GM12864 (cell line): ENCODE measurements around the gene TLE5.

Experiments
- DNase-seq: peaks from one replicate; pipeline ENCODE4 v3.0.0-alpha.2; 2011; ENCODE audit warnings: low read depth
- H3K4me3 ChIP-seq: 2 replicates; pipeline ENCODE4 v1.5.1; 2011; ENCODE audit warnings: mild to moderate bottlenecking, low read depth, low read length, control low read depth
- TF ChIP-seq, protein P1 (sequence below): IDR thresholded peaks from 2 replicates; pipeline ENCODE4 v1.5.1; 2011; ENCODE audit warnings: low read depth, mild to moderate bottlenecking, moderate library complexity, low read length, control low read depth, inconsistent platforms; ENCODE audit errors: missing control alignments

The TLE5 gene

DNA sequence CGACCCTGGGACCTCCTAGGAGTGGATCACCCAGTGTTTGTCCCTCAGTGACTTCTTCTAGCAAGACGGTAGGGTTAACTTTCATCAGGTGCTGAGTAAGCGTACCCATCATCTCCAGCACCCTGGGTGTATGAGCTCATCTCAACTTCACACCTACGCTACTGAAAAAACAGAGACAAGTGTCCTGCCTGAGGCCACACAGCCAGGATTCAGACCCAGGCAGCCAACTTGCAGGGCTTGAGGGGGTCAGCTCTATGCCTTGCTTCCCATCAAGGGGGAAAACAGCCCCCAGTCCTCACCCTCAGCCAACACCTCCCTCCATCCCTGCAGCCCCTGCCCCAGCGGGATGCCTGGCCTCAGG is 37.8 kb downstream of the TLE5 start:
- TF ChIP-seq, protein P1, sequence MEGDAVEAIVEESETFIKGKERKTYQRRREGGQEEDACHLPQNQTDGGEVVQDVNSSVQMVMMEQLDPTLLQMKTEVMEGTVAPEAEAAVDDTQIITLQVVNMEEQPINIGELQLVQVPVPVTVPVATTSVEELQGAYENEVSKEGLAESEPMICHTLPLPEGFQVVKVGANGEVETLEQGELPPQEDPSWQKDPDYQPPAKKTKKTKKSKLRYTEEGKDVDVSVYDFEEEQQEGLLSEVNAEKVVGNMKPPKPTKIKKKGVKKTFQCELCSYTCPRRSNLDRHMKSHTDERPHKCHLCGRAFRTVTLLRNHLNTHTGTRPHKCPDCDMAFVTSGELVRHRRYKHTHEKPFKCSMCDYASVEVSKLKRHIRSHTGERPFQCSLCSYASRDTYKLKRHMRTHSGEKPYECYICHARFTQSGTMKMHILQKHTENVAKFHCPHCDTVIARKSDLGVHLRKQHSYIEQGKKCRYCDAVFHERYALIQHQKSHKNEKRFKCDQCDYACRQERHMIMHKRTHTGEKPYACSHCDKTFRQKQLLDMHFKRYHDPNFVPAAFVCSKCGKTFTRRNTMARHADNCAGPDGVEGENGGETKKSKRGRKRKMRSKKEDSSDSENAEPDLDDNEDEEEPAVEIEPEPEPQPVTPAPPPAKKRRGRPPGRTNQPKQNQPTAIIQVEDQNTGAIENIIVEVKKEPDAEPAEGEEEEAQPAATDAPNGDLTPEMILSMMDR, result no peak
- no peak for DNase-seq
- H3K4me3 ChIP-seq, result no peak overlapping the region

DNA sequence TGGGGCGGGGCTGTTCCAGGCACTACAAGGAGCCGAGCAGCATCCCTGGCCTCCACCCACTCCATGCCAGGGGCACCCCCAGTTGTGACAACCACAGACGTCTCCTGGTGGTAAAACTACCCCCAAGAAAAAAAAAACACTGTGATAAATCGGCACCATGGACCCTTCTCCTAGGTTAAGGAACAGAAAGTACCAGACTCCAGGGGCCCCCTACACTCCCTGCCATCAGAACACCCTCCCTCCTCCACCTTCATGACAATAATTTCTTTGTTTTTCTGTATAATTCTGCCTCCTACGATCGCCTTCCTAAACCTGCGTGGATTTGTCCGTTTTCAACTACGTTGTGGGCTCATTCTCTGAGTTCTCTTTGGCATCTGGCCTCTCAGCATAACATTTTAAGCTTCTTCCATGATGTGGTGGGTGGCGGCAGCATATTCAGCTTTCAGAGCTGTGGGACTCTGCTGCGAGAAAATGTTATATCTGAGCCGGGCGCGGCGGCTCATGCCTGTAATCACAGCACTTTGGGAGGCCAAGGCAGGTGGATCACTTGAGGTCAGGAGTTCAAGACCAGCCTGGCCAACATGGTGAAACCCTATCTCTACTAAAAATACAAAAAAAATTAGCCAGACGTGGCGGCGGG is 41.9 kb downstream of the TLE5 start:
- DNase-seq, result no peak
- no peak overlapping the region for H3K4me3 ChIP-seq
- TF ChIP-seq, protein P1, result no peak

GRCh38 chr19:3019211-3019854 is 43.0 kb downstream of the TLE5 start:
- DNase-seq, result no peak
- H3K4me3 ChIP-seq, result no peak overlapping the region
- TF ChIP-seq, protein P1, result no peak

DNA sequence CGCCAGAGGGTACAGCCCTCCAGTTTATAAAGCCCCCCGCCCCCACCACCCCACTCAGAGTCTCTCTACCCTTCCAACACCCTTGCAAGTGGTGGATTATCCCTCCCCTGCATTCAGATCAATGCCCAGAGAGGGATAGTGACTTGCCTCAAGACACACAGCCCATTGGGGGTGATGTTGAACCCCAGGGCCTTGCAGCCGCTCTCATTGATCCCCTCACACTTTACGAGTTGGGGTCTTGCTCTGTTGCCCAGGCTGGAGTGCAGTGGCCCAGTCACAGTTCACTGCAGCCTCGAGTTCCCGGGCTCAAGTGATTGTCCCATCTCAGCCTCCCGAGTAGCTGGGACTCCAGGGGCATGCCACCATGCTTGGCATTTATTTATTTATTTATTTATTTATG is 44.4 kb downstream of the TLE5 start:
- no peak for DNase-seq
- no peak overlapping the region for H3K4me3 ChIP-seq
- TF ChIP-seq, protein P1, result no peak

DNA sequence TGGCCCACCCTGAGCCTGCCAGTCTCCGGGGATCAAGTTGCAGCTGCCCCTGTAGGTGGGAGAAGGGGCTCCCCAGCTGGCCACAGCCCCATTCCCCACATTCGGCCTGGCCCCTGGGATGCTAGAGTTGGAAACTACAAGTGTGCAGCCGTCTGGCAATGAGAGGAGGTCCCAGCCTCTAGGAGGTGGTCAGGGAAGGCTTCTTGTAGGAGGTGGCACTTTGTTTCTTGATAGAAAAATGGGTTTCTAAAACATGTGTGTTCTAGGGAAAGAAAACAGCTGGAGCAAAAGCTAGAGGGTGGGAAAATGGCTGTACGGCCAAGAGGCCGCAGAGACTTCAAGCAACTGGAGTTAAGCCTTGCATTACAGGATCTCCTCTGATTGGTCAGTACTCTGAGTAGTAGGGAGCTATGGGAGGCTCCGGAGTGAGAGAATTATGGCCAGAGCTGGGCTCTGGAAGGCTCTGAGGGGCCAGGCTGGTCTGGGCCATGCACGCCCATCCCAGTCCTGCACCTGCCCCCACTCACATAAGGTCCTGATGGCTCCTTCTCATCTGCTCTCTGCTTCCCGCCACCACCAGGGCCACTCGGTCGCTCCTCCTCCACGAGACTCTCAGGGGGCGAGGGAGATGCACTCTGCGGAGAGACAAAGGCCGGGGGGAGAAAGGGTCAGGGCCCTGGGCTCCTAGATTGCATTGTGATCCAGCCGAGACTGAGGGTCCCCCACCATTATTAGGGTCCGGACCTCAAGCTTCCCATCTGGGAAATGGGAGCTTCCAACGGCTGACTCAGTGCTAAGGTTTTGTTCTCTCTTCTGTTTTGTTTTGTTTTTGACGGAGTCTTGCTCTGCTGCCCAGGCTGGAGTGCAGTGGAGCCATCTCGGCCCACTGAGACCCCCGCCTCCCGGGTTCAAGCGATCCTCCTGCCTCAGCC is 46.9 kb downstream of the TLE5 start:
- TF ChIP-seq, protein P1, result no peak
- no peak for DNase-seq
- no peak overlapping the region for H3K4me3 ChIP-seq

DNA sequence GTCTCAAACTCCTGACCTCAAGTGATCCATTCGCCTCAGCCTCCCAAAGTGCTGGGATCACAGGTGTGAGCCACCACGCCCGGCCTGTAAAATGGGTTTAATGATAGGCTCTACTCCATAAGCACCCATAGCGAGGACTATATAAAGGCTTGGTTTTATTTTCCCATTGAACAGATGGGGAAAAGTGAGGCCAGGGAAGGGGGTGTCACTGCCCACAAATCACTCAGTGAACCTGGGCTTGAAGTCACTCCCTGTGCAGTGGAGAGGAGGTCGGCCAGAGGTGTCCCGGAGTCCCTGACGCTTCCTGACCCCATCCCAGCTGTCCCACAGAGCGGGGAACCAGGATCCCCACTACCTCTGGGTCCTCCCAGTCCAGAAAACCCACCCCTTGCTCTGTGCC is 48.2 kb downstream of the TLE5 start:
- TF ChIP-seq, protein P1, result no peak
- no peak for DNase-seq
- no peak overlapping the region for H3K4me3 ChIP-seq
